KMS-11 (cell line): ENCODE results near the gene DPP10.

Source experiments
- H2AFZ ChIP-seq: fragments of 200-600 bp; sonication (generic); 2 replicates; pipeline ENCODE4 v1.6.1; 2016; ENCODE audit warnings: antibody characterized with exemption, mixed run types, low read depth
- H3K27ac ChIP-seq: fragments of 200-600 bp; sonication (generic); 2 replicates; pipeline ENCODE4 v1.6.1; 2016; ENCODE audit warnings: mild to moderate bottlenecking, mixed run types
- H3K27me3 ChIP-seq: fragments of 200-600 bp; sonication (generic); 2 replicates; pipeline ENCODE4 v1.6.1; 2017; ENCODE audit warnings: mild to moderate bottlenecking, low read depth, mixed run types, moderate library complexity; ENCODE audit not compliant: insufficient read depth
- H3K36me3 ChIP-seq: fragments of 200-600 bp; sonication (generic); 2 replicates; pipeline ENCODE4 v1.6.1; 2017; ENCODE audit warnings: mild to moderate bottlenecking, mixed run types; ENCODE audit not compliant: insufficient read depth
- H3K4me1 ChIP-seq: fragments of 200-600 bp; sonication (generic); 2 replicates; pipeline ENCODE4 v1.6.1; 2016; ENCODE audit warnings: mild to moderate bottlenecking, low read depth, mixed run types; ENCODE audit not compliant: poor library complexity, severe bottlenecking
- H3K4me2 ChIP-seq: fragments of 200-600 bp; sonication (generic); 2 replicates; pipeline ENCODE4 v1.7.0; 2016; ENCODE audit warnings: mild to moderate bottlenecking, mixed run types
- H3K4me3 ChIP-seq: fragments of 200-600 bp; sonication (generic); IDR thresholded peaks from 2 replicates; pipeline ENCODE4 v1.6.1; 2017; ENCODE audit warnings: low read depth, low read length, mixed read lengths; ENCODE audit not compliant: insufficient read depth
- H3K79me2 ChIP-seq: fragments of 200-600 bp; sonication (generic); 2 replicates; pipeline ENCODE4 v1.6.1; 2016; ENCODE audit warnings: low read depth, mixed run types; ENCODE audit not compliant: insufficient read depth
- H3K9ac ChIP-seq: fragments of 200-600 bp; sonication (generic); 2 replicates; pipeline ENCODE4 v1.6.1; 2016; ENCODE audit warnings: mild to moderate bottlenecking, mixed run types
- H4K20me1 ChIP-seq: fragments of 200-600 bp; sonication (generic); 2 replicates; pipeline ENCODE4 v1.6.1; 2016; ENCODE audit warnings: mild to moderate bottlenecking, mixed run types; ENCODE audit not compliant: insufficient read depth
- CTCF ChIP-seq: fragments of 200-600 bp; sonication (generic); conservative IDR thresholded peaks from 2 replicates; pipeline ENCODE4 v1.6.1; 2017; ENCODE audit warnings: low read depth, mild to moderate bottlenecking, antibody characterized with exemption, low read length, moderate library complexity, mixed read lengths

Gene DPP10

GRCh38 chr2:115573756-115574155 is 1131.3 kb downstream of the DPP10 start:
- H3K79me2 ChIP-seq = no peaks in the 10 kb centered on the region

DNA sequence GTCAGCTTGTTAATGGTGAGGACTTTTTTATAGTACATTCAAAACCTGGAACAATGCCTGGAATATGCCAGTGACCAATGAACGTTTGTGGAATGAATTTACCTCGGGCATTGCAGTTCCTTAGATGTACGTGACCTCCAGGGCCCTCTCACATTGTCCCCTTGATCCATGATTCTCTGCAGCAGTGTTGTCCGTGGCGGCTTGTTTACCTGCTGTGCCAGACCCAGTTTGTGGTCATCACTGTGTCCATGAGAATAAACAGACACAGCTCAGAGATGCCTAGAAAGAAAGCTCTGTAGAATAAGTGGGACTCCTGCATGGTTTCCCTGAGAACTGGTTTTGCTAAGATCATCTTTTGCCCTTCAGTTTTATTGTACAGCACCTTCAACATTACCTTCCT is 1132.2 kb downstream of the DPP10 start:
- Histone ChIP-seq H2AFZ (no peak overlapping the region), H3K4me2 (no peak overlapping the region), H3K36me3 (no peaks in the 10 kb centered on the region), H4K20me1 (no peaks in the 10 kb centered on the region), H3K4me3 (no peak overlapping the region), H3K4me1 (no peaks in the 10 kb centered on the region), H3K9ac (no peak overlapping the region), H3K27ac (no peak overlapping the region), H3K79me2 (no peaks in the 10 kb centered on the region), H3K27me3 (no peaks in the 10 kb centered on the region)
- no peak for TF ChIP-seq CTCF

More at GRCh38 chr2:115573756-115574155, 1131.3 kb downstream of the DPP10 start:
- no peak for TF ChIP-seq CTCF
- Histone ChIP-seq H3K36me3 (no peaks in the 10 kb centered on the region), H4K20me1 (no peaks in the 10 kb centered on the region), H3K9ac (no peak overlapping the region), H3K27me3 (no peaks in the 10 kb centered on the region), H3K4me2 (no peak overlapping the region), H3K4me3 (no peak overlapping the region), H2AFZ (no peak overlapping the region), H3K4me1 (no peaks in the 10 kb centered on the region), H3K27ac (no peak overlapping the region)

DNA sequence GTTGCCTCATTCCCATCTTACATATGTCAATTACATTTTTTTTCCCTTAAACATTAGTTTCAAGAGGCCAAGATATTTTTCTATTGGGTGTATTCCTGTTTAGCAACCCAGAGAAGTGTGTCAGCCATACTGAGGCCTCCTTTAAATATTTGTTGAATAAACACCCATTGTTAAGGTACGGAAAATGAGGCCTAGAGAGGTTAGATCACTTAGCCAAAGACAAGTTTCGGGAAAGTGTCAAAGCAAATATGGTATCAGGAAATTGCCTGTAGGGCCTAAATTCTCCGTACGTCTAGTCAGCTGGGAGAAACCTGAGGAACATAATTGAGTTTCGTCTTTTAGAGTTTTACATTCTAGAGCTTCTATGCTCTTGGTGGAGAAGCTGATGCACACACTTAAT is 1138.3 kb downstream of the DPP10 start:
- Histone ChIP-seq H3K4me1 (no peaks in the 10 kb centered on the region), H3K36me3 (no peaks in the 10 kb centered on the region), H3K9ac (no peak overlapping the region), H3K27me3 (no peaks in the 10 kb centered on the region), H3K4me2 (no peak overlapping the region), H4K20me1 (no peaks in the 10 kb centered on the region), H2AFZ (no peak overlapping the region), H3K27ac (no peak overlapping the region), H3K79me2 (no peaks in the 10 kb centered on the region), H3K4me3 (no peak overlapping the region)
- TF ChIP-seq CTCF = no peak

- no peaks in the 10 kb centered on the region for H3K27me3 ChIP-seq
- H3K36me3 ChIP-seq = no peaks in the 10 kb centered on the region
- H3K4me1 ChIP-seq = no peaks in the 10 kb centered on the region
- H3K4me3 ChIP-seq = no peak overlapping the region
- TF ChIP-seq CTCF = no peak
- no peak overlapping the region for H3K27ac ChIP-seq
- no peak overlapping the region for H3K4me2 ChIP-seq
- no peak overlapping the region for H2AFZ ChIP-seq
- H3K9ac ChIP-seq = no peak overlapping the region
- no peaks in the 10 kb centered on the region for H3K79me2 ChIP-seq
- H4K20me1 ChIP-seq = no peaks in the 10 kb centered on the region
These were observed 1142.1 kb downstream of the DPP10 start for GRCh38 chr2:115584507-115584906.
